ACC112 (cell line): ENCODE measurements around the gene STXBP2.

ENCODE experiments used
- H2AFZ ChIP-seq: fragments of 200-600 bp; sonication (generic); one replicate; pipeline ENCODE4 v1.6.0; 2017; ENCODE audit warnings: antibody characterized with exemption, low read length; ENCODE audit not compliant: unreplicated experiment
- H3K27ac ChIP-seq: fragments of 200-600 bp; sonication (generic); 2 replicates; pipeline ENCODE4 v1.5.1; 2014; ENCODE audit warnings: low read depth, mild to moderate bottlenecking, antibody characterized with exemption, low read length, moderate library complexity
- H3K27me3 ChIP-seq: fragments of 200-600 bp; sonication (generic); 2 replicates; pipeline ENCODE4 v1.6.1; 2014; ENCODE audit warnings: mild to moderate bottlenecking, antibody characterized with exemption, low read length, moderate library complexity, mixed read lengths; ENCODE audit not compliant: insufficient read depth
- H3K36me3 ChIP-seq: fragments of 200-600 bp; sonication (generic); 2 replicates; pipeline ENCODE4 v1.6.1; 2016; ENCODE audit warnings: mild to moderate bottlenecking, antibody characterized with exemption, low read length, moderate library complexity, mixed read lengths; ENCODE audit not compliant: insufficient read depth
- H3K4me1 ChIP-seq: fragments of 200-600 bp; sonication (generic); one replicate; pipeline ENCODE4 v1.6.1; 2016; ENCODE audit warnings: low read length, mixed read lengths; ENCODE audit not compliant: insufficient read depth, unreplicated experiment, control insufficient read depth
- H3K4me3 ChIP-seq: fragments of 200-600 bp; sonication (generic); 2 replicates; pipeline ENCODE4 v1.5.1; 2014; ENCODE audit warnings: mild to moderate bottlenecking, low read depth, low read length
- H3K79me2 ChIP-seq: fragments of 200-600 bp; sonication (generic); one replicate; pipeline ENCODE4 v1.6.0; 2016; ENCODE audit warnings: low read length; ENCODE audit not compliant: control insufficient read depth, unreplicated experiment, insufficient read depth

Gene STXBP2

DNA sequence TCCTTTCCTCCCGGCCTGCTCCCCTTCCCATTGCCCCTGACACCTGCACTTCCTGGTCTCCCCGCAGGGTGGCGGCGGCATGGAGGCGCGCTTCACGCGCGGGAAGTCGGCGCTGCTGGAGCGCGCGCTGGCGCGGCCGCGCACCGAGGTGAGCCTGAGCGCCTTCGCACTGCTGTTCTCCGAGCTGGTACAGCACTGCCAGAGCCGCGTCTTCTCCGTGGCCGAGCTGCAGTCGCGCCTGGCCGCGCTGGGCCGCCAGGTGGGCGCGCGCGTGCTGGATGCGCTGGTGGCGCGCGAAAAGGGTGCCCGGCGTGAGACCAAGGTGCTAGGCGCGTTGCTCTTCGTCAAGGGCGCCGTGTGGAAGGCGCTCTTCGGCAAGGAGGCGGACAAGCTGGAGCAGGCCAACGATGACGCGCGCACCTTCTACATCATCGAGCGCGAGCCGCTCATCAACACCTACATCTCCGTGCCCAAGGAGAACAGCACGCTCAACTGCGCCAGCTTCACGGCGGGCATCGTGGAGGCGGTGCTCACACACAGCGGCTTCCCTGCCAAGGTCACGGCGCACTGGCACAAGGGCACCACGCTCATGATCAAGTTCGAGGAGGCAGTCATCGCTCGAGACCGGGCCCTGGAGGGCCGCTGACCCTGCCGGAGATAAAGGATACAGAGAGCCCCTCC lies 45.4 kb downstream of the STXBP2 start:
- Histone ChIP-seq H2AFZ (no peak overlapping the region), H3K79me2 (peaks cover 10% of the 10 kb centered on the region), H3K27me3 (no peaks in the 10 kb centered on the region), H3K36me3 (no peaks in the 10 kb centered on the region), H3K4me1 (no peaks in the 10 kb centered on the region), H3K27ac (no peak overlapping the region), H3K4me3 (peak overlapping the region; percentile 96)

DNA sequence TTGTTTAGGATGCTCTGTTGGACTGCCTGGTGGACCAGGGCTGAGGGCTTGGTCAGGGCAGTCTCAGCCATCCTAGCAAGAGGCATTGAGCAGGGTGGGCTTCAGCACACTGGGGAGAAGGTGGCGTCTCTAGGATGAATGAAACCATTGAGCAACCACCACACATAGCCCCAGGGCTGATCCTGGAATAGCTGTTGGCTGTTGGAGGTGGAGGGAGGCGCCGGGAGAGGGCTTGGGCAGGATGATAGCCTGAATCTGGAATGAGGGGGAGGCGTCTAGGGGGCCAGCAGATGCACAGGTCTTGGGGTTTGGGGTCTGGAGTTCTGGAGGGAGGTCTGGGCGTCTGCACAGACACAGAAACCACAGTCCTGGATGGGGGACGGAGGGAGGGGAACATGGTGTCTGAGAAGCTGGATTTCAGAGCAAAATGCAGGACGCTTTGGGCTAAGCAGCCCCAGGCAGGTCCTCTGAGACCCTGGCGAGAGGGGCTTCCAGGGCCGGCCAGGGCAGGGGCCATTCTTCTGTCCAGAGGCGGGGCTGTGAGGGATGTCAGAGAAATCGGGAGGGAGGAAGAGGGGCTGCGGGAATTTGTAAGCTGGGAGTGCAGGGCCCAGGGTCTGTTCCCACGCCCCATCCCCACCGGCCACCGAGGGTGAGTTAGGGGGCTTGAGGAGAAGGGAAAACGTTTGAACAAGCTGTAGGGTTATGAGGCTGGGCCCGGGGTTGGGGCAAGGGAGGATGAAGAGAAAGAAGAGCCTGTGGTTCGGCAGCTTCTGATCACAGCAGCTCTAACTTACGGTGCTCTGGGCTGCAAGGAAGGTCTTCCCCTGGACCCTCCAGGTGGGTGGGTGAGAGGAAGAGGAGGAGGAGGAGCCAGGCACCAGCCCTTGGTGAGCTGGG lies 48.9 kb downstream of the STXBP2 start:
- H3K79me2 ChIP-seq, result peaks cover 9% of the 10 kb centered on the region
- no peaks in the 10 kb centered on the region for H3K27me3 ChIP-seq
- H3K4me1 ChIP-seq, result no peaks in the 10 kb centered on the region
- H2AFZ ChIP-seq, result no peak overlapping the region
- no peak overlapping the region for H3K27ac ChIP-seq
- no peaks in the 10 kb centered on the region for H3K36me3 ChIP-seq
- no peak overlapping the region for H3K4me3 ChIP-seq

GRCh38 chr19:7687177-7687576 lies 50.3 kb downstream of the STXBP2 start:
- Histone ChIP-seq H3K36me3 (no peaks in the 10 kb centered on the region), H3K79me2 (peaks cover 2% of the 10 kb centered on the region), H2AFZ (no peak overlapping the region), H3K27me3 (no peaks in the 10 kb centered on the region), H3K27ac (no peak overlapping the region), H3K4me3 (no peak overlapping the region), H3K4me1 (no peaks in the 10 kb centered on the region)

GRCh38 chr19:7689165-7689564 lies 52.3 kb downstream of the STXBP2 start:
- H3K4me3 ChIP-seq, result no peak overlapping the region
- no peak overlapping the region for H2AFZ ChIP-seq
- H3K27ac ChIP-seq, result no peak overlapping the region
- no peaks in the 10 kb centered on the region for H3K27me3 ChIP-seq
- H3K79me2 ChIP-seq, result no peaks in the 10 kb centered on the region
- H3K4me1 ChIP-seq, result no peaks in the 10 kb centered on the region
- no peaks in the 10 kb centered on the region for H3K36me3 ChIP-seq

DNA sequence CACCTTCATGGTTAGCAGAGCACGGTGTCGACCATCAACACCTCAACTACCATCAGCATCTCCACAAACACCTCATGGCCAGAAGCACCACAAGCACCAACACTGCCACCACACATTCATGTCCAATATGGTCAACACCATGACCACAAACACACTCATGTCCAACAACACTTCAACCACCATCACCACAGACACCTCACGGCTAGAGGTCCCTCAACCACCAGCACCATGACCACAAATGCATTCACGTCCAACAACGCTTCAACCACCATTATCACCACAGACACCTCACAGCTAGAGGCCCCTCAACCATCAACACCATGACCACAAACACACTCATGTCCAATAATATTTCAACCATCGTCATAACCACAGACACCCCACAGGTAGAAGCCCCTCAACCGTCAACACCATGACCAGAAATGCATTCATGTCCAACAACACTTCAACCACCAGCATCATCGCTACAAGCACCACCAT lies 53.9 kb downstream of the STXBP2 start:
- H3K27ac ChIP-seq, result no peak overlapping the region
- H2AFZ ChIP-seq, result no peak overlapping the region
- H3K4me3 ChIP-seq, result no peak overlapping the region
- H3K27me3 ChIP-seq, result no peaks in the 10 kb centered on the region
- H3K4me1 ChIP-seq, result no peaks in the 10 kb centered on the region
- H3K79me2 ChIP-seq, result no peaks in the 10 kb centered on the region
- H3K36me3 ChIP-seq, result no peaks in the 10 kb centered on the region

DNA sequence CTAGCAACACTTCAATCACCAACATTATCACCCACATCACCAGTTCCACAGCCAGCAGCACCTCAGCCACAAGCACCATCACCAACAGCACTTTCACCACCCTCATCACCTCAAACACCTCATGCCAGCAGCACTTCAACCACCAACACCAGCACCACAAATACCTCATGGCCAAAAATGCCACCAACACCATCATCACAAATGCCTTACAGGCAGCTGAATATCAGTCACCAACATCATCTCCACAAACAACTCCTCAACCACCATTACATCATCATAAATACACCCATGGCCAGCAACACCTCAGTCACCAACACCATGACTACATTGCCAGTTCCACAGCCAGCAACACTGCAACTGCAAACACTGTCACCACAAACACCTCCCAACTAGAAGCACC lies 54.6 kb downstream of the STXBP2 start:
- H3K36me3 ChIP-seq, result no peaks in the 10 kb centered on the region
- no peaks in the 10 kb centered on the region for H3K27me3 ChIP-seq
- H3K4me1 ChIP-seq, result no peaks in the 10 kb centered on the region
- no peaks in the 10 kb centered on the region for H3K79me2 ChIP-seq
- no peak overlapping the region for H3K4me3 ChIP-seq
- H3K27ac ChIP-seq, result no peak overlapping the region
- no peak overlapping the region for H2AFZ ChIP-seq

GRCh38 chr19:7692417-7693088 lies 55.6 kb downstream of the STXBP2 start:
- Histone ChIP-seq H3K27ac (no peak overlapping the region), H3K36me3 (no peaks in the 10 kb centered on the region), H3K4me3 (no peak overlapping the region), H3K27me3 (peaks cover 7% of the 10 kb centered on the region), H3K4me1 (no peaks in the 10 kb centered on the region), H3K79me2 (no peaks in the 10 kb centered on the region), H2AFZ (no peak overlapping the region)

DNA sequence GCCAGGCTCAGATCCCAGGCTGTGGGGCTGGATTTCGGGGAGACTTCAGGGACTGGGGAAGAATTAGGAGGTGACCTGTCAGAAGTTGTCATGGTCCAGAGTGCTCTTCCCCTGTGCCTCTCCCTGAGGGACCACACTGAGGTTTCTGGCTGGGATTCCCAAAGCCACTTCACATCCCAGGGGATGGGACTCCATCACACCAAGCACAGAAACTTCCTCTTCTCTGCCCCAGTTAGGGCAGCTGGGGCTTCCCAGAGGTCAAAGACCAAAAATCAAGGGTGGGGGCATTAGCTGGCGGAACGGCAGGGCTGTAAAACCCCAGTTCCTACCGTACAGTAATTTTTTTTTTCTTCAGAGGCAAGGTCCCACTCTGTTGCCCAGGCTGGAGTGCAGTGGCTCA lies 57.6 kb downstream of the STXBP2 start:
- H3K79me2 ChIP-seq, result no peaks in the 10 kb centered on the region

More for the DNA sequence above, 57.6 kb downstream of the STXBP2 start:
- Histone ChIP-seq H2AFZ (no peak overlapping the region), H3K4me3 (no peak overlapping the region), H3K27me3 (peaks cover 20% of the 10 kb centered on the region), H3K27ac (no peak overlapping the region), H3K4me1 (no peaks in the 10 kb centered on the region), H3K36me3 (no peaks in the 10 kb centered on the region)
